HL-60 (cell line): Measurements from ENCODE around the gene FSD2.

Experiments used
- POLR2AphosphoS5 ChIP-seq: IDR thresholded peaks from 2 replicates; pipeline ENCODE4 v1.6.1; 2012; ENCODE audit warnings: low read depth
- TF ChIP-seq, protein P1 (sequence below): IDR thresholded peaks from one replicate; pipeline ENCODE4 v1.5.1; 2011; ENCODE audit warnings: low read length, control low read depth, inconsistent platforms; ENCODE audit not compliant: insufficient read depth

DNA sequence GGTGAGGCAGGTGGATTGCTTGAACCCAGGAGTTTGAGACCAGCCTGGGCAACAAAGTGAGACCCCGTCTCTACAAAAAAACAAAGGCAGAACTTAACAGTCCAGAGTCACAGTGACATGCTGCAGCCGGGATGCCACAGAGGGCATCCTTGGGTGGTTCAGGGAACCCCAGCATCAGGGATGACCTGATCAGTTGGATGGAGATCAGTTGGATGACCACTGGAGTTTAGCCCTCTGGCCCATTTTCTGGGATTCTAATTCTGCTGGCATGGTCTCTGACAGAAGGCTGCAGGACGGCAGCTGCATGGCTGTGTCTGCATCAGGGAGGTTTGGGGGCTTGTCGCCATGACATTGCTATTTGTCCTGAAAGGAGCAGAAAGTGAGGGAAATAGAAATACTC lies 23.4 kb upstream of the FSD2 start:
- TF ChIP-seq, protein P1, sequence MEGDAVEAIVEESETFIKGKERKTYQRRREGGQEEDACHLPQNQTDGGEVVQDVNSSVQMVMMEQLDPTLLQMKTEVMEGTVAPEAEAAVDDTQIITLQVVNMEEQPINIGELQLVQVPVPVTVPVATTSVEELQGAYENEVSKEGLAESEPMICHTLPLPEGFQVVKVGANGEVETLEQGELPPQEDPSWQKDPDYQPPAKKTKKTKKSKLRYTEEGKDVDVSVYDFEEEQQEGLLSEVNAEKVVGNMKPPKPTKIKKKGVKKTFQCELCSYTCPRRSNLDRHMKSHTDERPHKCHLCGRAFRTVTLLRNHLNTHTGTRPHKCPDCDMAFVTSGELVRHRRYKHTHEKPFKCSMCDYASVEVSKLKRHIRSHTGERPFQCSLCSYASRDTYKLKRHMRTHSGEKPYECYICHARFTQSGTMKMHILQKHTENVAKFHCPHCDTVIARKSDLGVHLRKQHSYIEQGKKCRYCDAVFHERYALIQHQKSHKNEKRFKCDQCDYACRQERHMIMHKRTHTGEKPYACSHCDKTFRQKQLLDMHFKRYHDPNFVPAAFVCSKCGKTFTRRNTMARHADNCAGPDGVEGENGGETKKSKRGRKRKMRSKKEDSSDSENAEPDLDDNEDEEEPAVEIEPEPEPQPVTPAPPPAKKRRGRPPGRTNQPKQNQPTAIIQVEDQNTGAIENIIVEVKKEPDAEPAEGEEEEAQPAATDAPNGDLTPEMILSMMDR, result no peak
- no peak for TF ChIP-seq POLR2AphosphoS5
